NCI-H2171 treated with DMSO at 0.1 percent for 48 hours (cell line): Measurements from ENCODE around the gene ADORA3.

ENCODE experiments used
- DNase-seq: peaks from one replicate; lab custom pipeline; 2025; lab: John Stamatoyannopoulos, UW

The ADORA3 gene

GRCh38 chr1:111507411-111508201, 4.2 kb upstream of the ADORA3 start:
- no peak for DNase-seq

GRCh38 chr1:111506561-111506960, 3.1 kb upstream of the ADORA3 start:
- DNase-seq, result no peak

- DNase-seq, result no peak
Observed at GRCh38 chr1:111505641-111506119, 2.2 kb upstream of the ADORA3 start.

- no peak for DNase-seq
Observed at GRCh38 chr1:111504097-111504496, 664 bp upstream of the ADORA3 start.

- DNase-seq, result no peak
Observed at GRCh38 chr1:111501645-111502044, 1.8 kb downstream of the ADORA3 start.

GRCh38 chr1:111499026-111499785, 4.2 kb downstream of the ADORA3 start:
- DNase-seq, result no peak

GRCh38 chr1:111497592-111497991, 5.8 kb downstream of the ADORA3 start:
- DNase-seq, result no peak

- no peak for DNase-seq
Observed at GRCh38 chr1:111496398-111496797, 7.0 kb downstream of the ADORA3 start.

GRCh38 chr1:111491070-111491469, 12.4 kb downstream of the ADORA3 start:
- DNase-seq, result no peak

- DNase-seq, result no peak
Observed at GRCh38 chr1:111490220-111490619, 13.2 kb downstream of the ADORA3 start.

GRCh38 chr1:111489604-111490003, 13.8 kb downstream of the ADORA3 start:
- DNase-seq, result no peak

- DNase-seq, result no peak
Observed at GRCh38 chr1:111488669-111489068, 14.8 kb downstream of the ADORA3 start.

- no peak for DNase-seq
Observed at GRCh38 chr1:111487133-111487532, 16.3 kb downstream of the ADORA3 start.

GRCh38 chr1:111486431-111486830, 17.0 kb downstream of the ADORA3 start:
- DNase-seq, result no peak

- no peak for DNase-seq
Observed at GRCh38 chr1:111484391-111485026, 18.9 kb downstream of the ADORA3 start.

GRCh38 chr1:111483876-111484275, 19.6 kb downstream of the ADORA3 start:
- DNase-seq, result no peak

- no peak for DNase-seq
Observed at GRCh38 chr1:111483166-111483565, 20.3 kb downstream of the ADORA3 start.

- DNase-seq, result peak; percentile 38
Observed at GRCh38 chr1:111481387-111482221, 21.8 kb downstream of the ADORA3 start.

GRCh38 chr1:111480674-111481073, 22.8 kb downstream of the ADORA3 start:
- DNase-seq, result no peak

- no peak for DNase-seq
Observed at GRCh38 chr1:111476761-111477309, 26.6 kb downstream of the ADORA3 start.

- DNase-seq, result no peak
Observed at GRCh38 chr1:111476214-111476613, 27.2 kb downstream of the ADORA3 start.

GRCh38 chr1:111475701-111476100, 27.7 kb downstream of the ADORA3 start:
- no peak for DNase-seq
